SK-N-SH treated with all-trans-retinoic acid at 6 μM for 48 hours (cell line): ENCODE data around the gene MRPS9.

Experiments
- ATAC-seq: fragments of 200-7000 bp; cut with Tn5 transposase; 3 replicates; pipeline ENCODE4 v1.9.1; 2020; ENCODE audit warnings: mild to moderate bottlenecking, moderate library complexity
- BACH2 ChIP-seq: fragments of 250-450 bp; sonication (Bioruptor Pico); IDR thresholded peaks from 2 replicates; pipeline ENCODE4 v1.9.0; 2021; ENCODE audit warnings: mild to moderate bottlenecking, borderline replicate concordance
- CREB5 ChIP-seq: fragments of 250-450 bp; sonication (Bioruptor Pico); IDR thresholded peaks from 2 replicates; pipeline ENCODE4 v1.5.1; 2020; ENCODE audit warnings: low read depth, mild to moderate bottlenecking, moderate library complexity
- CSDC2 ChIP-seq: fragments of 250-450 bp; sonication (Bioruptor Pico); IDR thresholded peaks from 2 replicates; pipeline ENCODE4 v1.5.0; 2020; ENCODE audit warnings: mild to moderate bottlenecking, moderate library complexity
- CSRNP3 ChIP-seq: fragments of 250-450 bp; sonication (Bioruptor Pico); IDR thresholded peaks from 2 replicates; pipeline ENCODE4 v1.5.1; 2021; ENCODE audit warnings: mild to moderate bottlenecking, moderate library complexity
- ESRRG ChIP-seq: fragments of 250-450 bp; sonication (Bioruptor Pico); IDR thresholded peaks from 2 replicates; pipeline ENCODE4 v1.6.1; 2021; ENCODE audit warnings: mild to moderate bottlenecking
- GLIS3 ChIP-seq: fragments of 250-450 bp; sonication (Bioruptor Pico); IDR thresholded peaks from 2 replicates; pipeline ENCODE4 v1.5.0; 2020; ENCODE audit warnings: mild to moderate bottlenecking, moderate library complexity
- ISL1 ChIP-seq: fragments of 250-450 bp; sonication (Bioruptor Pico); IDR thresholded peaks from 2 replicates; pipeline ENCODE4 v2.1.2; 2022; ENCODE audit warnings: mild to moderate bottlenecking, moderate library complexity
- OSR1 ChIP-seq: fragments of 250-450 bp; sonication (Bioruptor Pico); IDR thresholded peaks from 2 replicates; pipeline ENCODE4 v1.8.0; 2022; ENCODE audit warnings: moderate library complexity, mild to moderate bottlenecking, inconsistent platforms
- PATZ1 ChIP-seq: fragments of 250-450 bp; sonication (Bioruptor Pico); IDR thresholded peaks from 2 replicates; pipeline ENCODE4 v1.8.0; 2020; ENCODE audit warnings: mild to moderate bottlenecking, moderate library complexity, borderline replicate concordance
- PPARA ChIP-seq: fragments of 250-450 bp; sonication (Bioruptor Pico); IDR thresholded peaks from 2 replicates; pipeline ENCODE4 v1.5.0; 2020; ENCODE audit warnings: mild to moderate bottlenecking, borderline replicate concordance
- RARB ChIP-seq: fragments of 250-450 bp; sonication (Bioruptor Pico); IDR thresholded peaks from 2 replicates; pipeline ENCODE4 v1.8.0; 2021; ENCODE audit warnings: mild to moderate bottlenecking, moderate library complexity
- SNAI2 ChIP-seq: fragments of 250-450 bp; sonication (Bioruptor Pico); IDR thresholded peaks from 2 replicates; pipeline ENCODE4 v1.5.0; 2020; ENCODE audit warnings: mild to moderate bottlenecking, moderate library complexity
- TCF4 ChIP-seq: fragments of 250-450 bp; sonication (Bioruptor Pico); IDR thresholded peaks from 2 replicates; pipeline ENCODE4 v1.8.0; 2021; ENCODE audit warnings: mild to moderate bottlenecking, moderate library complexity, borderline replicate concordance
- TOX ChIP-seq: fragments of 250-450 bp; sonication (Bioruptor Pico); IDR thresholded peaks from 2 replicates; pipeline ENCODE4 v1.8.0; 2021; ENCODE audit warnings: mild to moderate bottlenecking, moderate library complexity, borderline replicate concordance
- TSHZ2 ChIP-seq: fragments of 250-450 bp; sonication (Bioruptor Pico); IDR thresholded peaks from 2 replicates; pipeline ENCODE4 v1.5.0; 2020; ENCODE audit warnings: mild to moderate bottlenecking, moderate library complexity
- ZC3H10 ChIP-seq: fragments of 250-450 bp; sonication (Bioruptor Pico); IDR thresholded peaks from 2 replicates; pipeline ENCODE4 v1.5.1; 2021; ENCODE audit warnings: mild to moderate bottlenecking, moderate library complexity
- ZFP3 ChIP-seq: fragments of 250-450 bp; sonication (Bioruptor Pico); IDR thresholded peaks from 2 replicates; pipeline ENCODE4 v1.5.0; 2020; ENCODE audit warnings: mild to moderate bottlenecking, moderate library complexity
- ZFP30 ChIP-seq: fragments of 450-650 bp; formaldehyde crosslinking; IDR thresholded peaks from 2 replicates; pipeline ENCODE4 v1.5.0; 2022; ENCODE audit warnings: mild to moderate bottlenecking, moderate library complexity
- ZNF565 ChIP-seq: fragments of 450-650 bp; formaldehyde crosslinking; conservative IDR thresholded peaks from 2 replicates; pipeline ENCODE4 v1.5.0; 2020; ENCODE audit warnings: low read depth, mild to moderate bottlenecking, moderate library complexity
- ZNF70 ChIP-seq: fragments of 450-650 bp; formaldehyde crosslinking; IDR thresholded peaks from 2 replicates; pipeline ENCODE4 v1.5.0; 2020; ENCODE audit warnings: mild to moderate bottlenecking, moderate library complexity
- ZNF8 ChIP-seq: fragments of 450-650 bp; formaldehyde crosslinking; IDR thresholded peaks from 2 replicates; pipeline ENCODE4 v1.5.0; 2020; ENCODE audit warnings: mild to moderate bottlenecking, moderate library complexity

MRPS9 gene

GRCh38 chr2:105087273-105087672 lies 49.4 kb downstream of the MRPS9 start:
- no peak for ATAC-seq
- TF ChIP-seq SNAI2 (no peak), ZNF8 (CRISPR knock-in tag) (no peak), PATZ1 (no peak), ISL1 (CRISPR knock-in tag) (no peak), CSRNP3 (CRISPR knock-in tag) (no peak), RARB (no peak)
- TF ChIP-seq, all 23 proteins: peak for 0

GRCh38 chr2:105090091-105090490 lies 52.2 kb downstream of the MRPS9 start:
- TF ChIP-seq ZC3H10 (no peak), PPARA (no peak), ZNF8 (CRISPR knock-in tag) (no peak), PATZ1 (no peak), CREB5 (no peak), GLIS3 (CRISPR knock-in tag) (no peak), ZFP30 (no peak)
- no peak for ATAC-seq

- TF ChIP-seq ZNF70 (CRISPR knock-in tag) (no peak), CREB5 (no peak), ZFP30 (no peak), TCF4 (CRISPR knock-in tag) (no peak), PPARA (no peak), RARB (no peak)
- ATAC-seq = no peak
These were observed 54.9 kb downstream of the MRPS9 start for GRCh38 chr2:105092797-105093196.

- TF ChIP-seq TOX (CRISPR knock-in tag) = no peak
- no peak for TF ChIP-seq GLIS3 (CRISPR knock-in tag)
- TF ChIP-seq SNAI2 = no peak
- TF ChIP-seq PPARA = no peak
- no peak for TF ChIP-seq ZNF8 (CRISPR knock-in tag)
- no peak for TF ChIP-seq ISL1 (CRISPR knock-in tag)
- TF ChIP-seq OSR1 (CRISPR knock-in tag) = no peak
- no peak for TF ChIP-seq TSHZ2
- TF ChIP-seq BACH2 (CRISPR knock-in tag) = no peak
- no peak for TF ChIP-seq ZFP3 (CRISPR knock-in tag)
- TF ChIP-seq CSRNP3 (CRISPR knock-in tag) = no peak
- TF ChIP-seq CREB5 = no peak
- no peak for TF ChIP-seq CSDC2
- TF ChIP-seq ESRRG (CRISPR knock-in tag) = no peak
- TF ChIP-seq ZC3H10 = no peak
- no peak for TF ChIP-seq ZFP30
- no peak for TF ChIP-seq RARB
- no peak for TF ChIP-seq ZNF565 (CRISPR knock-in tag)
- no peak for ATAC-seq
These were observed 61.3 kb downstream of the MRPS9 start for GRCh38 chr2:105099153-105099552.
